Nucleus accumbens (tissue), 56 donors: ENCODE measurements around the gene ADIG.

Experiments
- DNase-seq, 56 donors: peaks; one replicate each; lab custom pipeline; 2025; lab: John Stamatoyannopoulos, UW

ADIG gene

DNA sequence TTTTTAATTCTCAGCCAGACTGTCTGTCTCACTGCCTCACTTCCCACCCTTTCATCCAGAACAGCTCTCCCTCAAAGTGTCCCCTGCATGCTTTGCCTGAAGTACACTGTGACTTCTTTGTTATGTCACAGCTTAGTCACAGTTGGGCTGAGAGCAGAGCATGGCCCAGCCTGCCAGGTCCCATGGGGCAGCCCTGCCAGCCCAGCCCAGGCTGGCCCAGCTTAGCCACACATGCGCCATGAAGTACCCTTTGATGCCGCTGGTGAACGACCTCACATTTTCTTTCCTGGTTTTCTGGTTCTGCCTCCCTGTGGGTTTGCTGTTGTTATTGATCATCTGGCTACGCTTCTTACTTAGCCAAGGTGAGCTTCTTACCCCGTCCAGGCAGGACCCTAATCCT lies at the start of gene ADIG:
TSS of gene ADIG (plus strand) at position 185 of the 400 bp plus-strand sequence. CDS start at position 239, 54 bp downstream.
- DNase-seq: peak in 50 of 56 donors; percentile 7 to 79 (median 53)

- no peak for DNase-seq
Measured at GRCh38 chr20:38534756-38535155, 46.2 kb upstream of the ADIG start.

DNA sequence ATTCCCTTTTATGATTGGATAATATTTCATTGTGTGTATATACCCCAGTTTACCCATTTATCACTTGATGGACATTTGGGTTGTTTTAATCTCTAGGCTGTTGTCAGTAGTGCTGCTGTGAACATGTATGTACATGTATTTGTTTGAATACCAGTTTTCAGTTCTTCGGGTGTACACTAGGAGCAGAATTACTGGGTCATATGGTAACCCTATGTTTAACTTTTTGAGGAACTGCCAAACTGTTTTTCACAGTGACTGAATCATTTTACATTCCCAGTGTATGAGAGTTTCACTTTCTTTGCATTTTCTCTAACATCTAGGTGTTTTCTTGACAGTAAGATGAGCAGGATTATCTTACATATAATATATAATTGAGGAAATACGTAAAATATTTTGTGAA lies 44.7 kb upstream of the ADIG start:
- no peak for DNase-seq

GRCh38 chr20:38537176-38537575 lies 43.8 kb upstream of the ADIG start:
- DNase-seq: no peak

DNA sequence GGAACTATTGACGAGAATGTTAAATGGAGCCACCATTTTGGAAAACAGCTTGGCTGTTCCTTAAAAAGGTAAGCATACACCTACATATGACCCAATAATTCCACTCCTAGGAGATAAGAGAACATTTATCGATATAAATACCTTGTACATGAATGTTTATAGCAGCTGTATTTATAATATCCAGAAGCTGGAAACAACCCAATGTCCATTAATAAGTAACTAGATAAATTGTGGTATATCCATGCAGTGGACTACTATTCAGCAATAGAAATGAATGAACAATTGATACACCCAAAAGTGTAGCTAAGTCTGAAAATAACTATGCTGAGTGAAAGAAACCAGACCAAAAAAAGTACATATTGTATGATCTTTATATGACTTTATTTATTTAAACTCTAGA lies 42.2 kb upstream of the ADIG start:
- no peak for DNase-seq

DNA sequence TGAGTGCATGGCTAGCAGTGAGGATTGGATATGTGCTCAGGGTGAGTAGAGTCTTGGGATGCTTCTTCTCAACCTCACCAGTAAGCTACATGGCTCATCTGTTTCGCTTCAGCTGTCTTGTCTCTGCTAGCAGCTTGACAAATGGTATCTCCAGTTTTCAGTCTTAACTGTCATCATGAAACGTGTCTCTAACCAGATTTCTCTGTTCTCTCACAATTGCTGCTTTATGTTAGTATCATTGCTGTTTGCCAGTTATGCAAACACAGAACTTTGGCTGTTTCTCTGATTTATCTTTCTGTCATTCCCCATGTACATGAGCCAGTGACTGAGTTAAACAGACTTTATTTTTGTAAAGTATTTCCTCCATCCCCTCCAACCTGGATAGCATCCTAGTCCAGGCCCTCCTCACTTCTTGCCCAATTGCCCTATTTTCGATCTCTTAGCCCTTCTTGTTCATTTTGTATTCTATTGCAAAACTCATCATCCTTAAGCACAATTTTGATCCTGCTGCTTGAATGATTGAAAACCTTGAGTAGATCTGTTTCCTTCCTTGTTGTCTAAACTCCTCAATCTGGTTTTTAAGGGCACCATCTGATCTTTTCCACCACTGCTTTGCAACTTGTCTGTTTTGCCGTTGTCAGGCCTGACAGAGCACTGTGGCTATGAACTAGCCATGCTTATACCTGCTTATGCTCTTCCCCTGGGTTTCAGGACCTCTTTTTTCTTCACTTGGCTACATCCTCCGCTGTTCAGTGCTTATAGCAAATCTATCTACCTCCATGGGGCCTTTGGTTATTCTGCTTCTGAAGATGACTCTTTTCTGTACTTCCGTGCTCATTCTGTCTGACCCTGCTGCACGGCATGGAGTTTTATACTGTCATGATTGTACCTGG lies 37.7 kb upstream of the ADIG start:
- peak in 1 of 56 donors; percentile 2 for DNase-seq

DNA sequence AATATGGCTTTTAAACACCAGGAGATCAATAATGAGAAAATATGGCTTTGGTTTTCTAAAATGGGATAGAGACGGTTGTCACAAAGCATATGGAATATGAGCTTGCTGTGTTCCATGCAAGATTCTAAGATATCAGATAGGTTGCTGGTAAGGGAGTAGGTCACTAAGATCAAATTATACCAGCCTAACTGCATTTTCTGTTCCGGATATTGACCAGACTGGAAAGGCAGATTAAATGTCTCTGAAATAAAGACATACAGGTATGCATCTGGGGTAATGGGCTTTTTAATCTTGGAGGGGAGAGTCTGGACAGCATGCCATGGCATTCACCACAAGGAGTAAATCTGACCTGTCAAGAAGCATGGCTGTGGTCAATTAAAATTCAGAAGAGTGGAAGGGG lies 35.2 kb upstream of the ADIG start:
- no peak for DNase-seq

DNA sequence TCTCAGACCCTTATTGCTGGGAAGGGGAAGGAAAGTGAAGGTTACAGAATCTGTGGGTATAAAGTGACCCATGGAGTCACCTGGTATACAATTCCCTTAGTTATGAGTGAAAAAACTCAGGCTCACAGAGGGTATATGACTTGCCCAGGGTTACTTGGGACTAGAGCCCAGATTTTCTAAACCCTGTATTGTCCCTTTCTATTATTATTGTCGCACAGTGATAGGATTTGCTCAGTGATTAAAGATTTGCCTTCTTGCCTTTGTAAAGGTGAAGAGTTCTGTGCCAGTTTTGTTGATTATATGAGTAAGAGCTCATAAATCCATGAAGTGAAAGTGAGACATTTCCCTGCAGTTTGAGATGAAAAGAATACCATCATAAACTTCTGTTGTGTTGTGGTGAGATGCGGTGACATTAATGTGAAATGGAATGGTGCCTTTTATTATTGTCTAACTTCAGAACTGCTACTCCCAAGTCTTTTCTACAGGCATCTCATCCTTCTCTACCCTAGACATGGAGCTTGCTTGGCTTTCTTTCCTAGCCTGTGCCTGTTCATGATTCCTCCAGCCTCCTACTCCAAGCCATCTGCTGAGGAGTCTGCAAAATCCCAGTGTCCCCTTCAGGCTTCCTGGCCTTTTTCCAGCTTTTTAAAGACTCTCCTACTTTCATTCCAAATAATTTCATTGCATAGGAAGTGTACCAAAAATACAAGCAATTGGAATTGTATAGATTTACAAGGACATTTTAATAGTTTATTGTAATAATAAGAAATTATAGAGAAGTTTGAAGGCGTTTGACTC lies 33.5 kb upstream of the ADIG start:
- DNase-seq: no peak

GRCh38 chr20:38548356-38549083 lies 32.5 kb upstream of the ADIG start:
- no peak for DNase-seq

- DNase-seq: no peak
Measured at GRCh38 chr20:38550274-38550673, 30.7 kb upstream of the ADIG start.

- DNase-seq: no peak
Measured at GRCh38 chr20:38551056-38551626, 29.9 kb upstream of the ADIG start.

- DNase-seq: no peak
Measured at GRCh38 chr20:38554986-38555385, 26.0 kb upstream of the ADIG start.

DNA sequence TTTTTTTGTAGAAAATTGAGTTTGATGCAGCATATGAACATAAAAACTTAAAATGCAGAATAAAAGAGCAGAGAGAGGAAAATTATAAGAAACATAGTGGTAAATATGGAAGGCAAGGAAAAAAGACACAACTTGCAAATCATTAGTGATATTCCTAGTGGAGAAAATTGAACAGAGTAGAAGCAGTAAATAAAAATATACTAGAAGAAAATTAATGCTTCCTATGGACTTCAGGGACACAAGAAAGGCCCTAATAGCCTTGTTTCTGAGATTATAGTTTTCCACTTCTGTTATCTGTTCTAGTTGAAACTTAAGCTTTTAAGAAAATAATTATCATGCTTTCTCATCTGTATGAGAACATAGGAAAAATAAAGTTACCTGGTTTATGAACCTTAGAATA lies 25.6 kb upstream of the ADIG start:
- no peak for DNase-seq

- no peak for DNase-seq
Measured at GRCh38 chr20:38557174-38557573, 23.8 kb upstream of the ADIG start.

DNA sequence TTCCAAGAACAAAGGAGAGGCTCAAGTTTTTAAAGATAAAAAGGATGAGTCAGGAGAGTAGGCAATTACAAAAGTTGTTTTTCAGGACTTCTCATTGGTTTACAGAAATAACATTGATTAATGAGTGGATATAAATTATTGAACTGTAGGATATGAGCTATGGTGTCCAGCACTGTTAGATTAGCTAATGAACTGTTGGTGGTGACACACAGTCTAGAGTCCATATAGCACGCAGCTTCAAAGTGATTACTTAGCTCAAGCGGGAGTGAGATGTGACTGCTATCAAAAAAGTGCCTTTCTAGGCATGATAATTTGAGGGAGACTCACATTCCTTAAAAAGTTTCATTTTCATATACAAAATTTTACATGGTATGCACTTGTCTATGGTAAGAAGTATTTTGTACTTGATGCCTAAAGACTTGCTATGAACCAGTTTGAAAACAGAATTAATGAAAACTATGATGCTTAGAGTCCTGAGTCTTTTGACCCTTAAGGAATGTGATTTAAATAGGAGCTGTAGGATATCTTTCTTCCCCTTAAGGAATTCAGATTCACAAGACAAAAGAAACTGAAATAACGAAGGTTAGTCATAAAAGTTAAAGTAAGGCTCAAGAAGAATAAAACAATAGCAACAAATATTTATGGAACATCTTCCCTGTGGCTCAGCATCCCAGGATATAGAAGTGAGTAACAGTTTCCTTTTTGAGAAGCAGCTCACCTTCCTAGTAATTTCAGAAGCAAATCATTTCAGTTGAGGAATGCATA lies 22.2 kb upstream of the ADIG start:
- no peak for DNase-seq

- no peak for DNase-seq
Measured at GRCh38 chr20:38559764-38560163, 21.2 kb upstream of the ADIG start.

- no peak for DNase-seq
Measured at GRCh38 chr20:38563802-38564431, 17.1 kb upstream of the ADIG start.

DNA sequence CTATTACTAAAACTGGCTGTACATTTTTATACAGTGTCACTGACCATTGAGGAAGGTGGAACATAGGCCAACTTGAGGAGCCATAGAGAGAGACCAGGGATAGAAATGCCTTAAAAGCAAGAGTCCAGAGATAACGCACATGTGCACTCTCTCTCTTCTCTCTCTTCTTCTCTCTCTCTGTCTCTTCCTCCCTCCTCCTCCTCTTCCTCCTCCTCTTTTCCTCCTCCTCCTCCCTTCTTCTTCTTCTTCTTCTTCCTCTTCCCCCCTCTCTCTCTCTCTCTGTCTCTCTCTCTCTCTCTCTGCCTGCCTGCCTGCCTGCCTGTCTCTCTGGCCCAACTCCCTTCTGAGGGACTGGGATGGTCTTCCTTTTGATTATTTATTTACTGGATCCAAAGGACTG lies 16.3 kb upstream of the ADIG start:
- no peak for DNase-seq

DNA sequence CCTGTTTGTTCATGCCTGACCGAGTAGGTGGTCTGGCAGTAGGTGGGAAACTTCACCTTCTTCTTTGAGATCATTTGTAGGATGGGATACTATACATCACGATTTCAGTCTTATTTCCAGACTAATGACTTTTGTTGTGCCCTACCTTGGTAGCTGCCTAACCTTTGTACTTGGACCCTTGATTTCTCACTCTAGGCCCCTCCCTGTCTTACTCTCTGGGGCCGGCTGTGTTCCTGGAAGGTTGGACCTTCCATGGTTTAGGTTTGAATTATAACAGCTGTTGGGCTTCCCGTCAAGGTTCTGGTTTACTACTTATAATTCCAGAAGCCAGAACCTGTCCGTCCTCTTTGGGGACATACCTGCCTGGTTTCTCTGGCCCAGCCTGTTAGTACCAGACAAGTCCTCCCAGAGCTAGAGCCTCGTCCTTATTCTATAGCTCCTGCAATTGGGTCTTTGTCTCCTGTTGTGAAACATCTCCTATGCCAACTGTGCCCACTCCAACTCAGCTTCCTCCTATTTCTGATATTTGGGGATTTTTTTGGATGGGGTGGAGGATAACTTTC lies 14.9 kb upstream of the ADIG start:
- no peak for DNase-seq
